Transverse colon (tissue), 4 donors: ENCODE data around the gene PPFIA1.

Experiments used
- CTCF ChIP-seq, 5 experiments: fragments of 200-600 bp in 3 of 5; fragments of 450-650 bp in 2 of 5; sonication (generic) in 3 of 5; IDR thresholded peaks; 1 replicate in 2 of 5; 2 replicates in 3 of 5; pipeline ENCODE4 v1.5.1; 2016 to 2017; ENCODE audit warnings: antibody characterized with exemption in 5 of 5, inconsistent platforms in 3 of 5, mild to moderate bottlenecking in 2 of 5, moderate library complexity in 1 of 5
- EP300 ChIP-seq: sonication (generic); formaldehyde crosslinking; IDR thresholded peaks from one replicate; pipeline ENCODE4 v1.6.1; 2017; ENCODE audit warnings: antibody characterized with exemption, low read depth
- POLR2A ChIP-seq: fragments of 450-650 bp; IDR thresholded peaks from one replicate; pipeline ENCODE4 v1.6.1; 2016; ENCODE audit warnings: antibody characterized with exemption, mild to moderate bottlenecking, moderate library complexity
- POLR2AphosphoS5 ChIP-seq, 3 donors: sonication (generic); formaldehyde crosslinking; IDR thresholded peaks; one replicate each; pipeline ENCODE4 v1.6.1; 2016; ENCODE audit warnings: antibody characterized with exemption in 3 of 3

GRCh38 chr11:70358753-70359152 lies 88.3 kb downstream of the PPFIA1 start:
- TF ChIP-seq CTCF (IDR thresholded peaks at IDR 0.05) (no peak), POLR2A (no peak), POLR2AphosphoS5 (IDR thresholded peaks at IDR 0.05) (no peak), EP300 (no peak)
